ENCODE measurements around the gene FAM3D. TPM values are rescaled to one million over a fixed set of nuclear protein-coding genes. Genes with fewer than 3 reads are reported as not detected.
A peak's percentile ranks its signal among the peaks of the same experiment; 100 is the strongest.

Gene FAM3D
- total RNA-seq, 4 donors from 2014 or later, result not detected

DNA sequence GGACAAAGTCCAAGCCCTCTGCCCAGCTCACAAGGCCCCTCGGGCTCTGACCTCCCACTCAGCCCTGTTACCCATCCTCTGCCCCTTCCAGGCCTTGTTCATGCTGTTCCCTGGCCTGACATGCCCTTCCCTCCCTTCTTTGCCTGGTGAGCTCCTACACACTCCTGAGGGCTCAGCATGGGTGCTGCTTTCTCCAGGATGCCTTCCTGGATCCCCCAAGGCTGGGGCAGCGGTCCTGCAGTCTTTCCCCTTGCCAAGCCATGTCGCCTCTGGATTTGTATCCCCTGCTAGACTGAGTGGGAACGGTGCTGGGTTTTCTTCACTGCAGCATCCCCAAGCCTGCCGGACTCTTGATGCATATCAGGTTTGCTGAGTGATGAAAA lies 35.9 kb downstream of the FAM3D start:
- Histone ChIP-seq H3K9me3 (no peaks in the 10 kb centered on the region), H3K27ac (replicated peaks in 1 of 4) (no peak overlapping the region), H3K4me3 (no peak overlapping the region), H3K36me3 (no peaks in the 10 kb centered on the region), H3K4me1 (peaks cover 37 to 40% (median 37%) of the 10 kb centered on the region in 4 donors), H3K27me3 (peaks cover 0 to 10% (median 2%) of the 10 kb centered on the region in 4 donors)
- intact Hi-C loops (cut with DNase I), result loop anchor here (1.0 kb wide), 1 partner anchor 62 kb away; no protein-coding TSS in a partner anchor
- TF ChIP-seq CTCF (IDR thresholded peaks at IDR 0.05) (no peak), EP300 (IDR thresholded peaks at IDR 0.05) (no peak), POLR2AphosphoS5 (IDR thresholded peaks at IDR 0.05) (no peak), POLR2A (IDR thresholded peaks at IDR 0.05; ENCODE audit: low read depth) (no peak)
- no peak for DNase-seq (ENCODE audit: extremely low spot score)
- 66% methylated on average over 3 of the region's 5 CpGs for WGBS

DNA sequence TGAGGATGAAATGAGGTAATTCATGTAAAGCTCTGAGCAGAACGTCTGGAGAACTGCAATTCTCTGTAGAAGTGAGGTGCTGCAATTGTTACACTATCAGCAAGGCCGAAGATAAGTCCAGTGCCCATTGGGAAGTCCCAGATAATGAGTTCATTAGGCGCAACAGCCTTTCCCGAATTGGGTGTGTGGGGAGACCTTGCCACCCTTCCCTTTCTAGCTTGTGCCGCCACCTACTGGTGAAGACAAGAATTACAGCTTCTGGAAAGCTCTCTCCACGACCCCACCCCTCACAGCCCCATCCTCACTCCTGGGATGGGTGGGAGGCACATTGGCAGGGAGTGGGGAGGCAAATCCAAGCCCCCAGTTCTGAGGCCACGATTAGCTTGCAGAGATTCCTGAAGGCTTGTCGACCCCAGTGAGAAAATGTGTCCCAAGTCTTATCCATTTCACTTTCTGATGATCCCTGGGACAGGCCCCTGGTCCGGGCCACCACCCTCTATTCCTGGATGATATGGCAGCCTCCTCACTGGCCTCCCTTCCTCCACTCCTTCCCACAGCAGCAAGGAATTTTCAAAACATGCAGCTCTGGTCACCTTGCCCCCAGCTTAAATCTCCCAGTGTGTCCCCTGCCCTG lies 36.4 kb downstream of the FAM3D start:
- H3K4me3 ChIP-seq, result no peak overlapping the region
- no peaks in the 10 kb centered on the region for H3K9me3 ChIP-seq
- peaks cover 37 to 40% (median 37%) of the 10 kb centered on the region in 4 donors for H3K4me1 ChIP-seq
- TF ChIP-seq POLR2AphosphoS5 (IDR thresholded peaks at IDR 0.05) (peak in 1 of 2 donors; percentile 26), EP300 (IDR thresholded peaks at IDR 0.05) (no peak), POLR2A (IDR thresholded peaks at IDR 0.05; ENCODE audit: low read depth) (no peak), CTCF (IDR thresholded peaks at IDR 0.05) (peak; percentile 91 to 94 (median 92))
- H3K36me3 ChIP-seq, result no peaks in the 10 kb centered on the region
- 11% methylated on average over 9 of the region's 9 CpGs for WGBS
- intact Hi-C loops (cut with DNase I), result loop anchor here (1.0 kb wide), 1 partner anchor 62 kb away; no protein-coding TSS in a partner anchor
- H3K27ac ChIP-seq (replicated peaks in 1 of 4), result peak overlapping the region in 2 of 4 donors; percentile 70 to 71
- H3K27me3 ChIP-seq, result peaks cover 0 to 4% (median 2%) of the 10 kb centered on the region in 4 donors
- DNase-seq (ENCODE audit: extremely low spot score), result no peak

GRCh38 chr3:58629629-58630028 lies 36.9 kb downstream of the FAM3D start:
- peaks cover 37 to 40% (median 37%) of the 10 kb centered on the region in 4 donors for H3K4me1 ChIP-seq
- H3K9me3 ChIP-seq, result no peaks in the 10 kb centered on the region
- 95% methylated on average over 2 of the region's 2 CpGs for WGBS
- H3K36me3 ChIP-seq, result no peaks in the 10 kb centered on the region
- H3K27ac ChIP-seq (replicated peaks in 1 of 4), result peak overlapping the region; percentile 39 to 71 (median 59)
- TF ChIP-seq EP300 (IDR thresholded peaks at IDR 0.05) (no peak), POLR2AphosphoS5 (IDR thresholded peaks at IDR 0.05) (no peak), CTCF (IDR thresholded peaks at IDR 0.05) (no peak), POLR2A (IDR thresholded peaks at IDR 0.05; ENCODE audit: low read depth) (no peak)
- no peak for DNase-seq (ENCODE audit: extremely low spot score)
- intact Hi-C loops (cut with DNase I), result loop anchor here (1.0 to 5.0 kb wide), 2 partner anchors 42 to 61 kb away; no protein-coding TSS in a partner anchor
- H3K27me3 ChIP-seq, result peaks cover 0 to 4% (median 2%) of the 10 kb centered on the region in 4 donors
- no peak overlapping the region for H3K4me3 ChIP-seq

GRCh38 chr3:58628823-58629562 lies 37.6 kb downstream of the FAM3D start:
- Histone ChIP-seq H3K4me1 (peaks cover 37 to 40% (median 37%) of the 10 kb centered on the region in 4 donors), H3K36me3 (no peaks in the 10 kb centered on the region), H3K4me3 (no peak overlapping the region), H3K27ac (replicated peaks in 1 of 4) (peak overlapping the region; percentile 39 to 71 (median 59)), H3K9me3 (no peaks in the 10 kb centered on the region), H3K27me3 (peaks cover 0 to 4% (median 0%) of the 10 kb centered on the region in 4 donors)
- intact Hi-C loops (cut with DNase I), result loop anchor here (5.0 kb wide), 1 partner anchor 42 kb away; no protein-coding TSS in a partner anchor
- TF ChIP-seq POLR2AphosphoS5 (IDR thresholded peaks at IDR 0.05) (peak in 1 of 2 donors; percentile 35), CTCF (IDR thresholded peaks at IDR 0.05) (no peak)
- WGBS, result 49% methylated on average over 13 of the region's 13 CpGs
- DNase-seq (ENCODE audit: extremely low spot score), result no peak
